IMR-90 (cell line): Measurements from ENCODE around the gene UBE2O. TPM values are rescaled to one million over a fixed set of nuclear protein-coding genes. Genes with fewer than 3 reads are reported as not detected.

Experiments used
- ATAC-seq: fragments of 200-7000 bp; cut with Tn5 transposase; 2 replicates; pipeline ENCODE4 v1.9.1; 2020; ENCODE audit warnings: low read depth, mild to moderate bottlenecking, moderate library complexity
- BruUV-seq: library from RNA; stranded (reverse); fragments of 400-500 nt; replicated peaks from 2 replicates; lab custom pipeline; 2021; lab: Mats Ljungman, UMichigan
- CTCF ChIA-PET: fragments of 300-600 bp; formaldehyde crosslinking; extraction: SDS; loops from one replicate; lab custom pipeline; 2021; ENCODE audit warnings: antibody characterized with exemption; lab: Yijun Ruan, JAX
- POLR2A ChIA-PET: fragments of 300-600 bp; sonication (Branson Sonifier 250); formaldehyde crosslinking; loops from one replicate; lab custom pipeline; 2022; ENCODE audit warnings: antibody characterized with exemption; ENCODE audit not compliant: unreplicated experiment; lab: Charles Lee
- DNase-seq: peaks from one replicate; pipeline ENCODE4 v3.0.0; 2013
- H2AFZ ChIP-seq: replicated peaks from 2 replicates; pipeline ENCODE3; 2013; ENCODE audit warnings: low read length, mild to moderate bottlenecking; ENCODE audit not compliant: poor library complexity
- H2AK5ac ChIP-seq: 2 replicates; pipeline ENCODE4 v1.6.1; 2013; ENCODE audit warnings: low read depth, low read length, inconsistent platforms
- H2AK9ac ChIP-seq: replicated peaks from 2 replicates; pipeline ENCODE3; 2013; ENCODE audit warnings: mild to moderate bottlenecking, low read depth, low read length, moderate library complexity; ENCODE audit not compliant: poor library complexity
- H2BK120ac ChIP-seq: 2 replicates; pipeline ENCODE4 v1.6.1; 2013; ENCODE audit warnings: low read depth, low read length, inconsistent platforms
- H2BK15ac ChIP-seq: 3 replicates; pipeline ENCODE4 v1.6.1; 2013; ENCODE audit warnings: low read depth, low read length, inconsistent platforms
- H2BK20ac ChIP-seq: 2 replicates; pipeline ENCODE4 v1.6.1; 2013; ENCODE audit warnings: low read depth, mild to moderate bottlenecking, inconsistent platforms, low read length, moderate library complexity
- H2BK5ac ChIP-seq: 2 replicates; pipeline ENCODE4 v1.6.1; 2013; ENCODE audit warnings: mild to moderate bottlenecking, low read depth, low read length, inconsistent platforms; ENCODE audit not compliant: poor library complexity, severe bottlenecking
- H3K14ac ChIP-seq: replicated peaks from 2 replicates; pipeline ENCODE4 v1.6.1; 2013; ENCODE audit warnings: low read depth, low read length, inconsistent platforms
- H3K18ac ChIP-seq: 2 replicates; pipeline ENCODE4 v1.6.1; 2013; ENCODE audit warnings: low read depth, low read length, control low read depth
- H3K23ac ChIP-seq: 2 replicates; pipeline ENCODE4 v1.6.1; 2013; ENCODE audit warnings: low read depth, low read length, inconsistent platforms
- H3K27ac ChIP-seq: 2 replicates; pipeline ENCODE4 v1.5.1; 2013; ENCODE audit warnings: mild to moderate bottlenecking, control low read depth, low read length; ENCODE audit not compliant: insufficient read depth
- H3K27me3 ChIP-seq: 2 replicates; pipeline ENCODE4 v1.6.1; 2013; ENCODE audit warnings: low read length; ENCODE audit not compliant: control insufficient read depth, insufficient read depth
- H3K36me3 ChIP-seq: 2 replicates; pipeline ENCODE4 v1.6.1; 2013; ENCODE audit warnings: low read length, mixed read lengths; ENCODE audit not compliant: control insufficient read depth, insufficient read depth
- H3K4ac ChIP-seq: 2 replicates; pipeline ENCODE4 v1.6.1; 2013; ENCODE audit warnings: low read depth, low read length, inconsistent platforms
- H3K4me1 ChIP-seq: 2 replicates; pipeline ENCODE4 v1.6.1; 2013; ENCODE audit warnings: low read length, mixed read lengths; ENCODE audit not compliant: control insufficient read depth, insufficient read depth
- H3K4me2 ChIP-seq: 2 replicates; pipeline ENCODE4 v1.6.1; 2013; ENCODE audit warnings: low read depth, mild to moderate bottlenecking, control low read depth, low read length, moderate library complexity
- H3K4me3 ChIP-seq: 2 replicates; pipeline ENCODE4 v1.5.1; 2013; ENCODE audit warnings: low read depth, mild to moderate bottlenecking, control low read depth, low read length, moderate library complexity; ENCODE audit not compliant: insufficient read depth
- H3K56ac ChIP-seq: 2 replicates; pipeline ENCODE4 v1.6.1; 2013; ENCODE audit warnings: low read length, inconsistent platforms; ENCODE audit not compliant: insufficient read depth; ENCODE audit errors: extremely low read depth
- H3K79me1 ChIP-seq, 2 experiments: 2 replicates each; pipeline ENCODE4 v1.6.1; 2013; ENCODE audit warnings: low read length in 2 of 2, inconsistent platforms in 1 of 2, low read depth in 1 of 2
- H3K9ac ChIP-seq: 2 replicates; pipeline ENCODE4 v1.6.1; 2013; ENCODE audit warnings: low read depth, low read length, control low read depth
- H3K9me1 ChIP-seq: 2 replicates; pipeline ENCODE4 v1.6.1; 2013; ENCODE audit warnings: low read length, inconsistent platforms; ENCODE audit not compliant: insufficient read depth
- H3K9me3 ChIP-seq: 2 replicates; pipeline ENCODE4 v1.6.1; 2013; ENCODE audit warnings: low read length; ENCODE audit not compliant: control insufficient read depth, insufficient read depth
- H4K20me1 ChIP-seq: 2 replicates; pipeline ENCODE4 v1.6.1; 2013; ENCODE audit warnings: low read length, inconsistent platforms; ENCODE audit not compliant: insufficient read depth
- H4K5ac ChIP-seq: 2 replicates; pipeline ENCODE4 v1.6.1; 2013; ENCODE audit warnings: mild to moderate bottlenecking, low read depth, low read length, control low read depth
- H4K8ac ChIP-seq, 2 experiments: 2 replicates each; pipeline ENCODE4 v1.6.1; 2013; ENCODE audit warnings: low read depth in 2 of 2, low read length in 2 of 2, control low read depth in 1 of 2, inconsistent platforms in 1 of 2
- H4K91ac ChIP-seq: 2 replicates; pipeline ENCODE4 v1.6.1; 2013; ENCODE audit warnings: low read depth, low read length, inconsistent platforms; ENCODE audit not compliant: insufficient read depth
- BHLHE40 ChIP-seq: fragments of 150-350 bp; IDR thresholded peaks from 2 replicates; pipeline ENCODE4 v1.6.1; 2016; ENCODE audit warnings: mild to moderate bottlenecking, low read depth, low read length
- CEBPB ChIP-seq: IDR thresholded peaks from 2 replicates; pipeline ENCODE4 v1.6.1; 2012; ENCODE audit warnings: low read depth, low read length, improper control_type of control experiment
- CHD1 ChIP-seq: IDR thresholded peaks from 2 replicates; pipeline ENCODE4 v1.6.1; 2012; ENCODE audit warnings: low read depth, low read length, improper control_type of control experiment
- CTCF ChIP-seq: conservative IDR thresholded peaks from 2 replicates; pipeline ENCODE4 v1.5.1; 2012; ENCODE audit warnings: mild to moderate bottlenecking, low read depth, low read length, improper control_type of control experiment
- ELK1 ChIP-seq: fragments of 150-350 bp; IDR thresholded peaks from 2 replicates; pipeline ENCODE4 v1.6.1; 2016; ENCODE audit warnings: low read depth, mild to moderate bottlenecking, low read length, moderate library complexity, borderline replicate concordance
- FOS ChIP-seq: fragments of 150-350 bp; IDR thresholded peaks from 2 replicates; pipeline ENCODE4 v1.6.1; 2016; ENCODE audit warnings: low read depth, low read length
- MAFK ChIP-seq: IDR thresholded peaks from 2 replicates; pipeline ENCODE4 v1.6.1; 2012; ENCODE audit warnings: low read depth, low read length, improper control_type of control experiment
- MAZ ChIP-seq: IDR thresholded peaks from 2 replicates; pipeline ENCODE4 v1.6.1; 2012; ENCODE audit warnings: low read depth, mild to moderate bottlenecking, low read length, improper control_type of control experiment, moderate library complexity, borderline replicate concordance
- MXI1 ChIP-seq: IDR thresholded peaks from 2 replicates; pipeline ENCODE4 v1.6.1; 2012; ENCODE audit warnings: low read depth, mild to moderate bottlenecking, low read length, moderate library complexity, borderline replicate concordance
- RCOR1 ChIP-seq: IDR thresholded peaks from 2 replicates; pipeline ENCODE4 v1.6.1; 2012; ENCODE audit warnings: mild to moderate bottlenecking, low read length, improper control_type of control experiment; ENCODE audit not compliant: insufficient replicate concordance
- RFX5 ChIP-seq: IDR thresholded peaks from 2 replicates; pipeline ENCODE4 v1.8.0; 2012; ENCODE audit warnings: low read depth, mild to moderate bottlenecking, low read length, moderate library complexity
- SMC3 ChIP-seq: fragments of 150-350 bp; IDR thresholded peaks from 2 replicates; pipeline ENCODE4 v1.6.1; 2016; ENCODE audit warnings: low read depth, mild to moderate bottlenecking, antibody characterized with exemption, low read length, moderate library complexity
- USF2 ChIP-seq: fragments of 150-350 bp; IDR thresholded peaks from 2 replicates; pipeline ENCODE4 v1.6.1; 2017; ENCODE audit warnings: mild to moderate bottlenecking, antibody characterized with exemption, low read length, low read depth
- WGBS, 2 experiments: methylation state at CpG; one replicate each; pipeline versions ENCODE4 v1.1.5 to v1.1.7; 2013; ENCODE audit warnings: missing lambda C conversion rate in 2 of 2; ENCODE audit not compliant: insufficient read length in 1 of 2; ENCODE audit errors: extremely low coverage in 2 of 2; 5-methylcytosine and 5-hydroxymethylcytosine counted together
- dilution Hi-C: fragments of 300-500 bp; cut with HindIII; formaldehyde crosslinking; loops from one replicate; pipeline ENCODE4 v1.14.3; 2018; ENCODE audit warnings: low sequenced_read_pairs; ENCODE audit not compliant: unreplicated experiment
- in situ Hi-C: fragments of 300-500 bp; cut with MboI; formaldehyde crosslinking; loops from 3 replicates; pipeline ENCODE4 v1.14.3; 2019; ENCODE audit warnings: low sequenced_read_pairs, inconsistent platforms, mixed read lengths
- intact Hi-C: fragments of 100-400 bp; cut with micrococcal nuclease; formaldehyde crosslinking; loops from 2 replicates; pipeline ENCODE4 v1.10.0; 2022
- polyA plus RNA-seq, 3 experiments: library from polyadenylated mRNA; depleted of rRNA; stranded (reverse); fragments of >200 nt; gene quantifications; 2 replicates each; pipeline ENCODE4 v1.2.3, GENCODE V29; 2012; ENCODE audit warnings: low replicate concordance in 1 of 3
- total RNA-seq: library from RNA; depleted of rRNA; stranded (reverse); fragments of >200 nt; gene quantifications from 2 replicates; pipeline ENCODE4 v1.2.3, GENCODE V29; 2012

Gene UBE2O
- total and polyA plus RNA-seq, 2 of the 4 experiments (the other 2 are of a cell fraction) = 17.6 TPM

GRCh38 chr17:76452127-76452659 lies 759 bp downstream of the UBE2O start (continued):
- no peak for TF ChIP-seq SMC3

- no peak for ATAC-seq
- Histone ChIP-seq H4K91ac (no peak overlapping the region), H2BK120ac (no peak overlapping the region), H2BK5ac (no peak overlapping the region), H2BK20ac (no peak overlapping the region), H2BK15ac (no peak overlapping the region), H2AFZ (no peak overlapping the region), H3K4me2 (peak overlapping the region; percentile 98), H4K5ac (no peak overlapping the region), H3K23ac (peak overlapping the region; percentile 87), H3K4me3 (peak overlapping the region; percentile 87), H2AK9ac (no peak overlapping the region), H3K79me1 (peaks cover 23 to 59% of the 10 kb centered on the region in 2 experiments; a peak in 3 of 4 replicates), H3K4ac (no peak overlapping the region), H3K18ac (no peak overlapping the region), H4K8ac (no peak overlapping the region), H3K14ac (peak overlapping the region; percentile 72; the same call in 1 of the 2 replicates), H2AK5ac (no peak overlapping the region), H3K27ac (no peak overlapping the region), H3K4me1 (peaks cover 18% of the 10 kb centered on the region), H3K9me1 (peaks cover 27% of the 10 kb centered on the region), H3K9me3 (no peaks in the 10 kb centered on the region), H3K56ac (no peak overlapping the region), H3K36me3 (no peaks in the 10 kb centered on the region), H3K9ac (peak overlapping the region; percentile 65), H4K20me1 (peaks cover 61% of the 10 kb centered on the region), H3K27me3 (no peaks in the 10 kb centered on the region)
- no CpG with 5 or more reads among the region's 6 CpGs for WGBS, 2 experiments
- ChIA-PET CTCF (interaction anchor here (0.6 to 2.4 kb wide), 3 partner anchors 17 to 95 kb away, joined by 3 to 7 read pairs (median 3); no protein-coding TSS in a partner anchor), POLR2A (no interaction called here)
- in situ Hi-C loops = no loop called here
- no peak for DNase-seq
- intact Hi-C loops = loop anchor here (10.0 kb wide), 1 partner anchor 137 kb away; no protein-coding TSS in a partner anchor
- dilution Hi-C loops = no loop called here
- no TSS peak for BruUV-seq
- no peak for TF ChIP-seq CEBPB
- TF ChIP-seq CHD1 = no peak
- TF ChIP-seq ELK1 = no peak
- TF ChIP-seq MXI1 = no peak
- TF ChIP-seq RCOR1 = no peak
- TF ChIP-seq USF2 = no peak
- no peak for TF ChIP-seq SMC3
- TF ChIP-seq BHLHE40 = no peak
- TF ChIP-seq FOS = no peak
- TF ChIP-seq MAFK = no peak
- TF ChIP-seq RFX5 = no peak
- no peak for TF ChIP-seq CTCF
- no peak for TF ChIP-seq MAZ
These were observed 1.4 kb downstream of the UBE2O start for GRCh38 chr17:76451506-76451905.
